Measurements from ENCODE around the gene KCNQ2. TPM values are rescaled to one million over a fixed set of nuclear protein-coding genes. Genes with fewer than 3 reads are reported as not detected.

Gene KCNQ2
- total RNA-seq, 1 donor from 2014 or later = 39.5 TPM

DNA sequence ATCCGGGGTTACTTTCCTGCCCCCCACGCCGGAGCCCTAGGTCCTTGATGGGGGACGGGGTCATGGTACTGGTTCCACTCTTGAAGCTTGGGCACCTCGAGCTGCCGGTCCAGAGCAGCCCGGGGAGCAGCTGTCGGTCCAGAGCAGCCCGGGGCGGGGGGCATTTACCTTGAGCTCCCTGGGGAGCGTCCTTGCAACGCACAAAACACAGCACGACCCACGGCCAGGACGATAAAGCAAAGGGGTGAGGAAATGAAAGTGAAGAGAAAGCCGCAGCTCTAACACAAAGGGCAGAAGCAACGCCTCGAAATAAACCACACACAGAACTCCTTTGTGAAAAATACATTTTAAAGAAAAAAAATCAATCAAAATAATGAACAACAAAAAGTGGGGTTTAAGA, 39.1 kb downstream of the KCNQ2 start:
- no peaks in the 10 kb centered on the region for H3K9me3 Mint-ChIP-seq
- H3K27ac Mint-ChIP-seq = peak overlapping the region; percentile 93
- H3K9me3 ChIP-seq (ENCODE audit: low read depth) = no peaks in the 10 kb centered on the region
- no peaks in the 10 kb centered on the region for H3K27me3 ChIP-seq
- no peaks in the 10 kb centered on the region for H4K20me1 ChIP-seq (ENCODE audit: low read depth)
- H3K27ac ChIP-seq = no peak overlapping the region
- no peaks in the 10 kb centered on the region for H3K79me2 ChIP-seq (ENCODE audit: low read depth)
- H3K36me3 Mint-ChIP-seq = peaks cover 1% of the 10 kb centered on the region
- TF ChIP-seq, protein P1, sequence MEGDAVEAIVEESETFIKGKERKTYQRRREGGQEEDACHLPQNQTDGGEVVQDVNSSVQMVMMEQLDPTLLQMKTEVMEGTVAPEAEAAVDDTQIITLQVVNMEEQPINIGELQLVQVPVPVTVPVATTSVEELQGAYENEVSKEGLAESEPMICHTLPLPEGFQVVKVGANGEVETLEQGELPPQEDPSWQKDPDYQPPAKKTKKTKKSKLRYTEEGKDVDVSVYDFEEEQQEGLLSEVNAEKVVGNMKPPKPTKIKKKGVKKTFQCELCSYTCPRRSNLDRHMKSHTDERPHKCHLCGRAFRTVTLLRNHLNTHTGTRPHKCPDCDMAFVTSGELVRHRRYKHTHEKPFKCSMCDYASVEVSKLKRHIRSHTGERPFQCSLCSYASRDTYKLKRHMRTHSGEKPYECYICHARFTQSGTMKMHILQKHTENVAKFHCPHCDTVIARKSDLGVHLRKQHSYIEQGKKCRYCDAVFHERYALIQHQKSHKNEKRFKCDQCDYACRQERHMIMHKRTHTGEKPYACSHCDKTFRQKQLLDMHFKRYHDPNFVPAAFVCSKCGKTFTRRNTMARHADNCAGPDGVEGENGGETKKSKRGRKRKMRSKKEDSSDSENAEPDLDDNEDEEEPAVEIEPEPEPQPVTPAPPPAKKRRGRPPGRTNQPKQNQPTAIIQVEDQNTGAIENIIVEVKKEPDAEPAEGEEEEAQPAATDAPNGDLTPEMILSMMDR (IDR thresholded peaks at IDR 0.05) = no peak
- TF ChIP-seq EZH2phosphoT487 (IDR thresholded peaks at IDR 0.05) (no peak), EZH2 (IDR thresholded peaks at IDR 0.05) (no peak)
- H3K4me3 ChIP-seq = no peak overlapping the region
- no peak overlapping the region for H2AFZ ChIP-seq (replicated peaks)
- no peaks in the 10 kb centered on the region for H3K36me3 ChIP-seq
- H3K4me2 ChIP-seq = no peak overlapping the region
- H3K27me3 Mint-ChIP-seq (ENCODE audit: insufficient read depth, low read depth) = no peaks in the 10 kb centered on the region
- no peak for DNase-seq (ENCODE audit: low spot score)
- H3K4me3 Mint-ChIP-seq = no peak overlapping the region
- no peak overlapping the region for H3K9ac ChIP-seq
- peaks cover 28% of the 10 kb centered on the region for H3F3A ChIP-seq (ENCODE audit: low read depth)
- peaks cover 22% of the 10 kb centered on the region for H3K4me1 Mint-ChIP-seq
- H3K4me1 ChIP-seq = no peaks in the 10 kb centered on the region

GRCh38 chr20:63432577-63433325, 39.7 kb downstream of the KCNQ2 start:
- H3K9me3 Mint-ChIP-seq = no peaks in the 10 kb centered on the region
- Histone ChIP-seq H3K4me2 (no peak overlapping the region), H3K4me1 (no peaks in the 10 kb centered on the region), H3K9ac (no peak overlapping the region), H3K27ac (no peak overlapping the region), H3K4me3 (no peak overlapping the region), H3K9me3 (ENCODE audit: low read depth) (no peaks in the 10 kb centered on the region), H3K36me3 (no peaks in the 10 kb centered on the region), H2AFZ (replicated peaks) (no peak overlapping the region), H3K79me2 (ENCODE audit: low read depth) (no peaks in the 10 kb centered on the region), H3K27me3 (no peaks in the 10 kb centered on the region), H4K20me1 (ENCODE audit: low read depth) (no peaks in the 10 kb centered on the region), H3F3A (ENCODE audit: low read depth) (peaks cover 28% of the 10 kb centered on the region)
- DNase-seq (ENCODE audit: low spot score) = peak; percentile 34
- no peak for TF ChIP-seq EZH2phosphoT487 (IDR thresholded peaks at IDR 0.05)
- TF ChIP-seq, protein P1 (IDR thresholded peaks at IDR 0.05) = no peak
- no peak for TF ChIP-seq EZH2 (IDR thresholded peaks at IDR 0.05)
- H3K4me3 Mint-ChIP-seq = no peak overlapping the region
- peaks cover 22% of the 10 kb centered on the region for H3K4me1 Mint-ChIP-seq
- no peaks in the 10 kb centered on the region for H3K27me3 Mint-ChIP-seq (ENCODE audit: insufficient read depth, low read depth)
- H3K27ac Mint-ChIP-seq = no peak overlapping the region
- peaks cover 1% of the 10 kb centered on the region for H3K36me3 Mint-ChIP-seq

GRCh38 chr20:63431944-63432343, 40.5 kb downstream of the KCNQ2 start:
- no peak overlapping the region for H2AFZ ChIP-seq (replicated peaks)
- H3K27ac ChIP-seq = no peak overlapping the region
- no peak overlapping the region for H3K4me2 ChIP-seq
- H3K27me3 Mint-ChIP-seq (ENCODE audit: insufficient read depth, low read depth) = no peaks in the 10 kb centered on the region
- peaks cover 4% of the 10 kb centered on the region for H3K36me3 Mint-ChIP-seq
- H3K36me3 ChIP-seq = no peaks in the 10 kb centered on the region
- no peaks in the 10 kb centered on the region for H3K9me3 Mint-ChIP-seq
- no peak for DNase-seq (ENCODE audit: low spot score)
- no peaks in the 10 kb centered on the region for H4K20me1 ChIP-seq (ENCODE audit: low read depth)
- H3K27me3 ChIP-seq = no peaks in the 10 kb centered on the region
- H3K9me3 ChIP-seq (ENCODE audit: low read depth) = no peaks in the 10 kb centered on the region
- H3K4me3 Mint-ChIP-seq = no peak overlapping the region
- no peak overlapping the region for H3K9ac ChIP-seq
- TF ChIP-seq EZH2 (IDR thresholded peaks at IDR 0.05) (no peak), EZH2phosphoT487 (IDR thresholded peaks at IDR 0.05) (no peak)
- TF ChIP-seq, protein P1 (IDR thresholded peaks at IDR 0.05) = no peak
- no peaks in the 10 kb centered on the region for H3K4me1 ChIP-seq
- no peak overlapping the region for H3K27ac Mint-ChIP-seq
- peaks cover 22% of the 10 kb centered on the region for H3K4me1 Mint-ChIP-seq
- no peaks in the 10 kb centered on the region for H3K79me2 ChIP-seq (ENCODE audit: low read depth)
- no peak overlapping the region for H3K4me3 ChIP-seq
- peaks cover 28% of the 10 kb centered on the region for H3F3A ChIP-seq (ENCODE audit: low read depth)
